C1 segment of cervical spinal cord (tissue), 14 donors: ENCODE results near the gene RHD.
"Not testable (repeated sequence)": the region's sequence is repeated elsewhere in the genome, so short reads cannot be mapped to it uniquely, and the experiment has no call there.

Experiments
- DNase-seq, 14 donors: peaks; one replicate each; lab custom pipeline; 2025; lab: John Stamatoyannopoulos, UW

RHD gene

GRCh38 chr1:25256578-25256965 is 15.7 kb upstream of the RHD start:
- no peak for DNase-seq

DNA sequence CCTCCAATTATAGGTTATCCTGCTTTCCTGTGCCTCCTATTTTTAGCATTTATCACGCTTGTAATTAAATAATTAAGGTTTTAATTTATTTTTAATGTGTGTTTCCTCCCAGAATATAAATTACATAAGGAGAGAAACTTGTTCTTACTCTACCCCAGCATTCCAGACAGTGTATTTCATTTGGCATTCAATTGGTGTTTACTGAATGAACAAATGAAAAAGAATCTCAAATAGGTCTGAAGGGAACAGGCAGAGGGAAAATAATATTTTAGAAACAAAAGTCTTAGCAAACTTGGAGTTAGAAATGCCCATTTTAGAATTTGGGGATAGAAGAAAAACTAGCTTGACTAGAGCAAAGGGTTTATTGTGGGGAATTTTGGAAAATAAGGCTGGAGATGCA is 15.1 kb upstream of the RHD start:
- no peak for DNase-seq

GRCh38 chr1:25259813-25260212 is 12.5 kb upstream of the RHD start:
- not testable (repeated sequence) for DNase-seq

- DNase-seq: not testable (repeated sequence)
These were observed 12.0 kb upstream of the RHD start for GRCh38 chr1:25260336-25260735.

DNA sequence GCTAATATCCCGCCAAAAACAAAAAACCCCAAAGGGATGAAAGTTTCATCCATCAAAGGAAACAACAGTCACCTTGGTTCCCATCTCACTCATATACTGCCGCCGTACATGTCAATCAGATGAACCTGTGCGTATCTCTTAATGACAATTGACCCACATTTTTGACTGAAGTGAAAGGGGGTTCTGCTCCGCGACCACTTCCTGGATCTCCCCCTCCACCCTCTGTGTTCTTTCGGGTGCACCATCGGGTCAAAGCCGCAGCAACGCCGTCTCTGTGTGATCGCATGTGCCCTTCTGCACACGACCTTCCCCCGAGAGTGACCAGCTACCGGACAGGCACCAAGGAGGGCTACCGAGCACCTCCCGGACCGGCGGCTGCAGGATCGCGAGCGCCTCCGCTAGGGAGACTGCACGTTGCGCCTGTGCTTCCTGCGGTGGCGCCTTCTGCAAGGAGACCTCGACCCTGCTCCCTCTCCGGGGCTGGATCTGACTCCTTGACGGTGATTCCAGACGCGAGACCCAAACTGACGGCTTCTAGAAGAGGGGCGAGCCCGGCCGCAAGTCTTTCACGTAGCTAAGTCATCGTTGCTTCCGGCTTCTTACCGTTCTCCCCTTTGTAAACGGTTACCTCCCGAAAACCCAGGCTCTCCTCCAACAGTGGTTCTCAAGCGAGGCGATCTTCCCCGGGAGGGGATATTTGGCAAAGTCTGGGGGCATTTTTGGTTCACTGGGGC is 5.6 kb upstream of the RHD start:
- peak in 1 of 14 donors; percentile 23 for DNase-seq

DNA sequence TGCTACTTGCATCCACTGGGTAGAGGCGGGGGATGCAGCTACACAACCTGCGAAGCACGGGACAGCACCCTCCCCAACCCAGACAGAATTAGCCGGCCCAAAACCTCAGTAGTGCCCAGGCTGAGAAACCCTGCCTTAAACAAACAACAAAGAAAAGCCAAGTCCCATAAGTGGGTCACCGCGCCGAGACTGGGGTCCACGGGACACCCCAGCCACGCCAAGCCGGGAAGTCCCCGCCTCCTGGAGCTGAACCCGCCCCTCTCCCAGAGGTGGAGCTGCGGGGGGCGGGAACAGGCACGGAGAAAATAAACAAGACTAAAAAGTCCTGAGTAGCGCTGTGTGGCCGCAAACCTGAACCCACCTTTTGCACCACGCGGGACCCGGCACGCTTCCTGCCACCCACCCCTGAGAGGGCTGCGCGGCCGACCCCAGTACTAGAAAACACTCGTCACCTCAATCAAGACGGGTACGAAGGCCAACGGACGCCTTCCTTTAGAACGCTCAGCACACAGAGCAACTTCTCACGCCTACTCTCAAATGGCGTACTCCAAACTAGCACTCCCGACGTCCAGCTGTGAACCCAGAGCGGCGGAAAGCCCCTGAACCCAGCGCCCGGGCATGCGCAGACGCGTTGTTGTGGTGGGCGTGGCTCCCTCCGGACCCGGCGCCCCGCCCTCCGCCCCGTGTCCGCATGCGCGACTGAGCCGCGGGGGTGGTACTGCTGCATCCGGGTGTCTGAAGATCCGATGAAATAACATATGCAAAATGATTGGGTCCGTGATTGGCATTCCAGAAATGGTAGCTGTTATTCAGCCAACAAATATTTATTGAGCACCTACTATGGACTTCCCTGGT is 4.8 kb upstream of the RHD start:
- DNase-seq: peak in 11 of 14 donors; percentile 7 to 78 (median 64)

GRCh38 chr1:25268143-25268760 is 4.1 kb upstream of the RHD start:
- DNase-seq: not testable (repeated sequence)

DNA sequence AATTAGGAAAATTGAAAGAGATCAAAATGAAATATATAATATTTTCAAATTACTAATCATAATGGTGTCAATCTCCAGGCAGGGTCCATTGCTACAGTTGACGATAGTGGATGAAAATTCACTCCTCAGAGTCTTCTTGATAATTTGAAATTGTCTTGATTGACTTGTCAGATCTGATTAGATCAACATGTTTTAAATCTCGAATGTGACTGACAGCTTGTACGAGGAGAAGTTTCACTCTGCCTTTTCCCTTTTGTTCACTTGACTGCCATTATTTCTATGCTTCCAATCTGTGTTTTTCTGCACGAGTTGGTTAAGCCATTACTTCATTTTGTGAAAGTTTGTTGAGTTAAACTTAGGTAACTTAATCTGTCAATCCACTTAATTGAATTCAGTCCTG is 3.3 kb downstream of the RHD start:
- not testable (repeated sequence) for DNase-seq

DNA sequence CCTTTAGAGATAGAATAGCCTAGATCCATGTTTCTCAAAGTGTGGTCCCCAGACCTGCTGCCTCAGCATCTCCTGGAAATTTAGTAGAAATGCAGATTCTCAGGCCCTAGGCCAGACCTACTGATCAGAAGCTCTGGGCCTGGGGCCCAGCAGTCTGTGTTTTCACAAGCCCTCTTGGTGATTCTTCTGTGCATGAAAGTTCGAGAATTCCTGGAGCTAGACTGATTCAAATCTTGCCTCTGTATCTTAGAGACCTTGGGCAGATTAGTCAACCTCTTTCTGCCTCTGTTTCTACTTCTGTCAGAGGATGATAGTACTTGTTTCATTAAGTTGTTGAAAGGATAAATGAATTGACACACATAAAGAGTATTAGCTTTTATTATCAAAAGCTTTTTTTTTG is 5.0 kb downstream of the RHD start:
- not testable (repeated sequence) for DNase-seq

DNA sequence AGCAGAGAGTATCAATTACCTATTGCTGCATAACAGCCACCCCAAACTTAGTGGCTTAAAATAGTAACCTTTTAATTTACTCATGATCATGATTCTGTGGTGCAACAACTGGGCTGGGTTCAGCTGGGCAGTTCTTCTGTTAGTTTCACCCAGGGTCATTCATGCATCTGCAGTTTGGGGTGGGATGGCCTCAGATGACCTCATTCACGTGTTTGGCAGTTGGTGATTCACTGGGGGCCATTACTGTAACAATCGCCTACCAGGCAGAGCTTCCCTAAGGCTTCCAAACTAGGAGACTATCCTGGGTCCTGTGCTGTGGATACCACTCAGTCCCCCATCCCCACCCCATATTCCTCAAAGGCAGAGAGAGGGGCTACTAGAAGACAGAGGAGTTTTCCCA is 6.0 kb downstream of the RHD start:
- not testable (repeated sequence) for DNase-seq

- not testable (repeated sequence) for DNase-seq
These were observed 6.5 kb downstream of the RHD start for GRCh38 chr1:25278790-25279189.

- not testable (repeated sequence) for DNase-seq
These were observed 7.4 kb downstream of the RHD start for GRCh38 chr1:25279693-25280111.

GRCh38 chr1:25285862-25286261 is 13.6 kb downstream of the RHD start:
- DNase-seq: not testable (repeated sequence)

GRCh38 chr1:25287164-25287563 is 14.9 kb downstream of the RHD start:
- not testable (repeated sequence) for DNase-seq

DNA sequence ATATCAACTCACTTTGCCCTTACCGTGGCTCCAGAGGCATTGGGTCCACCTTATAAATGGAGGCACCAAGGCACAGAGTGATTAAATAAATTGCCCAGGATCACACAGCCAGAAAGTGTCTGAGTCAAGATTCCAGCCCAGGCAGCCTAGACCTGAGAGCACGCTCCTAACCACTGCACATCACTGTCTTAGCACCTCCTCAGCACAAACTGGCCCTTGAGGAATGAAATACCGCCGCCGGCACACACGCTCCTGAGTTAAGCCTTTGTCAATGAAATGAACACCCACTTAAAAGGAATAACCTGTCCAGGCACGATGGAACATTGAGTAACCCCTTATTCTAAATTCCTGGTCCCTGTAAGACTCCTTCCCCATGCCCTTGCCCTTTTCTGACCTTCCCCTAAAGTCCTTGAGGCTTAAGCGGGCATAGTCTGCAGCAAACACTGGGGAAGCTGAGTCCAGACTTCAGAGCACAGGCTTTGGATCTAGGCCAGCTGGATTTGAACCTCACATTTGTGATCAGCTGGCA is 16.3 kb downstream of the RHD start:
- DNase-seq: not testable (repeated sequence)

- not testable (repeated sequence) for DNase-seq
These were observed 17.7 kb downstream of the RHD start for GRCh38 chr1:25290043-25290442.

GRCh38 chr1:25293426-25293825 is 21.1 kb downstream of the RHD start:
- DNase-seq: not testable (repeated sequence)

GRCh38 chr1:25294889-25295826 is 22.8 kb downstream of the RHD start:
- DNase-seq: not testable (repeated sequence)

DNA sequence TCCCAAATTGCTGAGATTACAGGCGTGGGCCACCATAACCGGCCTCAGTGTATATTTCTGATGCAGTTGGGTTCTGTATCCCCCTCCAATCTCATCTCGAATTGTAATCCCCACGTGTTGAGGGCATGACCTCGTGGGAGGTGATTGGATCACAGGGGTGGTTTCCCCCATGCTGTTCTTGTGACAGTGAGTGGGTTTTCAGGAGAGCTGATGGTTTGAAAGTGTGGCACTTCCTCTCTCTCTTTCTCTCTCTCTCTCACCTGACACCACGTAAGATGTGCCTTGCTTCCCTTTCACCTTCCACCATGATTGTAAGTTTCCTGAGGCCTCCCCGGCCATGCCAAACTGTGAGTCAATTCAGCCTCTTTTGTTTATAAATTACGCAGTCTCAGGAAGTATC is 24.2 kb downstream of the RHD start:
- DNase-seq: not testable (repeated sequence)

GRCh38 chr1:25300729-25301128 is 28.4 kb downstream of the RHD start:
- not testable (repeated sequence) for DNase-seq

DNA sequence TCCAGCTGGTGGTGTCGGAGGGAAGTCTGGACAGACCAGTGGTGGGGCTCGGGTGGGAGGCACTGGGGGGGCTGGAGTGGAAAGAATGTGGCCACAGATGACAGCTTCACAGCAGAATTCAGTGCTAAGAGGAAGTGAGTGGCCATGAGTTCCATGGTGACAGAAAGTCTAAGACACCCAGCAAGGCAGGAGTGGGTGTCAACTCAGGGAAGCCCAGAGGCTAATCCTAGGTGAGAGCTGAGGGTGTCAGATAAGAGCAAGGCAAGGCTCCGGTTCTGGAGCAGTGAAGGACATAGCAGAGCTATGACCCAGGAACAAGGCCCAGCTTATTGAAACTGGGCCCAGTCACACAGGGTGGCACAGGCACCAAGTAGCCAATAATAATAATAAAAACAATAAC is 30.0 kb downstream of the RHD start:
- not testable (repeated sequence) for DNase-seq
